ENCODE results near the gene MLC1.
A peak's percentile ranks its signal among the peaks of the same experiment; 100 is the strongest.
"Not testable (repeated sequence)": the region's sequence is repeated elsewhere in the genome, so short reads cannot be mapped to it uniquely, and the experiment has no call there.

The MLC1 gene

DNA sequence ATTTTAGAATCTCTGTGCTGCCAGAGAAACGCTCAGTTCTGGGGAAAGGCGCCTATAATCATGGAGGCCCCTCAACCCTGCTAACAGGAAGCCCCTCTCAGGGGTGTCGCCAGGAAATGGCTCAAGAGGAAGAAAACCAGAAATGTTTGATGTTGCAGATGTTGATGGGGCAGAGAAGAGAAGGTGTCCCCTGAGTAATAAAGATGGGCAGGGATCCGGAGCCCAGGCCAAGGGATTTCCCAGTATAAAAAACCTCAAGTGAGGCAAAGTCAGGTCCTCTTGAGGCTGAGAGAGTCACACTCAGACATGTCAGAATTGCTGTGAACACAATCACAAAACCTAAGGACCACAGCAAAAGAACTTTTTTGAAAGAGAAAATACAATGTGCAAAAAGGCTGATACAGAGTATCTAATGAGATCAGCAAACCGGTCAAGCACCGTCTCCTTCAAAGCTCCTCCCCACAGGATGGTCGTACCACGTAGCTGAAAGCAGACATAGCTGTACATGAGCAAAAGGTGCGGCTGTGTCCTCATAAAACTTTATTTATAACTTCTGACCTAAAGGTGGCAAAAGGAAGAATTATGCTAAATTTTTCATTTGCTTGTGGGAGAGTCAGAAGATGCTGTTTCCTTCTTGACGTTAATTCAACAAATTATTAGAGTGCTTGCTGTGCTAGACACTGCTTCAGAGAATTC, 16.8 kb upstream of the MLC1 start:
- DNase-seq = no peak

DNA sequence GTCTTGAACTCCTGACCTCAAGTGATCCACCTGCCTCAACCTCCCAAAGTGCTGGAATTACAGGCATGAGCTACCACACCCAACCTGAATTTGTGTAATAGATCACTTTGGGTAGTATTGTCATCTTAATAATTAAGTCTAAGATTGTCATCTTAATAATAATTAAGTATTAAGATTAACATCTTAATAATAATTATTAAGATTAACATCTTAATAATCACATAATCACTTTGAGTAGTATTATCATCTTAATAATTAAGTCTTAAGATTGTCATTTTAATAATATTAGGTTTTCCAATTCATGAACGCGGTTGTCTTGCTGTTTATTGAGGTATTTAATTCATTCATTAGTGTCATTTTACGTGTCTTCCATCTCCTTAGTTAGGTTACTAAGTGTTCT, 12.8 kb upstream of the MLC1 start:
- no peak for DNase-seq

DNA sequence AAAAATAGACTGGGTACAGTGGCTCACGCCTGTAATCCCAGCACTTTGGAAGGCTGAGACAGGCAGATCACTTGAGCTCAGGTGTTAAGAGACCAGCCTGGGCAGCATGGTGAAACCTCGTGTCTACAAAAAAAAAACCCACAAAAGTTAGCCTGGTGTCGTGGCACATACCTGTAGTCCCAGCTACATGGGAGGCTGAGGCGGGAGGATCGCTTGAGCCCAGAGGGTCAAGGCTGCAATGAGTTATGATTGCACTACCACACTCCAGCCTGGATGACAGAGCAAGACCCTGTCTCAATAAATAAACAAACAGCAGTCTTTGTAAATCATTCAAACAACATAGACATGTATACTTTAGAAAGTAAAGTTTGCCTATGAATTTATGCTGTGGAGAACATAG, 7.1 kb upstream of the MLC1 start:
- DNase-seq = no peak

DNA sequence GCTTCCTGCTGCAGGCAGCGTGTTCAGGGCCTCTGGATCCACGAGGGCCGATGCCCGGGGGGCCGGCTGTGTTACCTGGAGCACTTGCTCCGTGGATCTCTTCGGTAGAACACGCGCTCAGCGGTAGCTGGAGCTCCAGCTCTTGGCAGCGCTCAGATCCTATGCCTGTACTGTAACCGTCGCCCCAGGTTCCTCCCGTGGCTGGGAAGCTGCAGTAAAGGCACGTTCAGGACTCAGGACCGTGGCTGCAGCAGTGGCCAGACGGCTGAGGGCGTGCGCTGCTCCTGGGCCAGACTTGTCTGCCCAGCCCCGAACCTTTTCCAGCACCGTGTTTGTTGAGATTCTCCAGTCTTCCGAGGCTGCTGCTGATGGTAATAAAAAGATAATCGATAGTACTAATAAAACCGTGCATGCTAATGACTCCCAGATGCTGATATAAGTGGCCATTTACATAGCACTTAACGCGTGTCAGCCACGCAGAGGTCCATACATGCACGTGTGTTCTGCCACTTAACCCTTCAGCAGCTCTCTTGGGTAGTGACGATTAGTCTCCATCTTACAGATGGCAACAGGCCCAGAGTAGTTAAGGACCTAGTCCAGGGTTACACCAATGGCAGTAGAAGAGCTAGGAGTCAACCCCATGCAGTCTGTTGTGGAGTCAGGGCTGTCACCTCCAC, 6.0 kb upstream of the MLC1 start:
- DNase-seq = no peak

DNA sequence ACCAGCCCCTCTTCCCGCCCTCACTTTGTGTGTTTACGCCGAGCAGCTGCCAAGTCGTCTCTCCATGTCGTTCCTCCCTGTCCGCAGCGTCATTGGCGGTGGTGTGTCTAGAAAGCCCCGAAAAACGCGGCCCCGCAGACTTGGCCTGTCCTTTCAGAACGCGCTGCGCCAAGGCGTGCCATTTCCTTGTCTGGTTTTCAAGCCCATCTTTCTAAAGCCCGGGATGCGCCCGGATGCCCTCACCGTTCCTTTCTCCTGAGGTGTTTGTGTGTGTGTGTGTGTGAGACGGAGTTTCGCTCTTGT, 5.1 kb upstream of the MLC1 start:
- no peak for DNase-seq

DNA sequence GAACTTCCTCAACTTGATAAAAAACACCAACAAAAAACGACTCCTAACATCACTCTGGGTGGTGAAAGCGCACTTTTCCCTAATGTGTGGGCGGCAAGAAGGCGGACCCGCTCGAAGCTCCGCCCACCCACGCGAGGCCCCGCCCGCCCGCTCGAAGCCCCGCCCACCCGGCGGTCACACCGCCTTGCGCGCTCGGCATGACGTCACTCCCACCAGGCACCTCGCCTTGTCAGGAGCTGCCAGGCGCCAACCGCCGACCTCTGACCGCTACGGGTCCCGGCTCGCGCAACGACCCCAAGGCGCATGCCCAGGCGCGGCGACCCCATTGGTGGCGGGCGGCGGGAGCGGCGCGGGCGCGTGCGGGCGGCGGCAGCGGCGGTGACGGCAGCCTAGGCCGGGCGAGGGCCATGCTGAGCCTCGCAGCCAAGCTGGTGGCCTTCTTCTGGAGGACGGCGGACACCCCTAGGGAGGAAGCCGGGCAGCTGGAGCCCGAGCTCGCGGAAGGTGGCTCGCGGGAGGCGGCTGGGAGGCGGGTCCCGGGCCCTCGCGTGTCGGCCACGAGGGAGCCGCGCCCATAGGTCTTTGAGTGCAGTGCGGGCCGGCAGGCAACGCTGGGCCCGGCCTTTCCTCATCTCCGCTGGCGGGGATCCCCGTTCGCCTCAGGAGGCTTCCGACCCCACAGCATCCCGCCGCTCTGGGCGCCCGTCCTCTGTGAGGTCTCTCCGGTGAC, 4.6 kb upstream of the MLC1 start, which contains the start of gene MOV10L1:
MOV10L1 (plus strand) TSS at position 325 of the 730 bp plus-strand sequence; CDS start at position 408, 83 bp downstream.
- DNase-seq = peak; percentile 32

DNA sequence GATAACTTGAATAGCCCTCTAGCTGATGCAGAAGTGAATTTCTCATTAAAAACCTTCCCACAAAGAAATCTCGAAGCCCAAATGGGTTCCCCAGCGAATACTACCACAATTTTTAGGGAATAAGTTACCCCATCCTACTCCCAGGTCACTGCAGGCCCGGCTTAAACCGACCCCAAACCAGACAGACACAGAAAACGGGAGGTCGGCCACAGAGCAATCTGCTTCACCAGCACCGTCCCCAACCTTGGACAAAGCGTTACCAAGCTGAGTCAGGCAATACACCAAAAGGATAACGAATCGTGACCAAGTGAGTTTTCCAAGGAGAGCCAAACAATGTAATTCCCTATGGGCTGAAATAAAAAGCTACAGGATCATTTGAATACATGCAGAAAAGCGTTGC, 4.0 kb upstream of the MLC1 start:
- DNase-seq = no peak

DNA sequence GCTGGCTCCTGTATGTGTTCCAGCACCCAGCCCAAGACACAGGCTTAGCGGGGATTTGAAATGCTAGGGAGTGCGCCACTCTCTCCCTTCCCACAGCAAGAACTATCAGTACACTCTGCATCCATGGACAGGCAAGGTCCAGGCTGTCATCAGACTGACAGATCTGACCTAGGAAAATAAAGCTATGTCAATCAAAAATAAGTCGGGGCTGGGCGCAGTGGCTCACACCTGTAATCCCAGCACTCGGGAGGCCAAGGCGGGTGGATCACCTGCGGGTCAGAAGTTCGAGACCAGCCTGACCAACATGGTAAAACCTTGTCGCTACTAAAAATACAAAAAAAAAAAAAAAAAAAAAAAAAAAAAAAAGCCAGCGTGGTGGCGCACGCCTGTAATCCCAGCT, 2.9 kb upstream of the MLC1 start:
- DNase-seq = no peak

DNA sequence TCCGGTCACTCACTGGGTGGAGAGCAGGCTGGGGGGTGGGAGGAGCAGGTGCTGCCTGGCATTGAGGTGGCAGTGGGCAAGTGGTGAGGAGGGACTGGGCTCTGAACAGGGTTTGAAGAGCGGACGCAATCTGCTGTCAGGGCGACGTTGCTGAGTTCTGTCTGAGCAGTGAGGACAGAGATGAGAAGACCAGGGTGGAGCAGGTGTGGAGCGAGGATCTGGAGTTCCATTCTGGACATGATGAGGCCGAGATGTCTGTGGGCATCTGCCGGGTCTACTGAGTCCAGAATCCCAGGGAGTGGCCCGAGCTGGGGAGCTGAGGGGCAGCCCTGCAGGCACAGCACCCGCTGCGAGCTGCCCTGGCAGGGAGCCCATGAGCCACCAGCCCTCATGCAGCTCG, 2.4 kb upstream of the MLC1 start:
- DNase-seq = no peak

DNA sequence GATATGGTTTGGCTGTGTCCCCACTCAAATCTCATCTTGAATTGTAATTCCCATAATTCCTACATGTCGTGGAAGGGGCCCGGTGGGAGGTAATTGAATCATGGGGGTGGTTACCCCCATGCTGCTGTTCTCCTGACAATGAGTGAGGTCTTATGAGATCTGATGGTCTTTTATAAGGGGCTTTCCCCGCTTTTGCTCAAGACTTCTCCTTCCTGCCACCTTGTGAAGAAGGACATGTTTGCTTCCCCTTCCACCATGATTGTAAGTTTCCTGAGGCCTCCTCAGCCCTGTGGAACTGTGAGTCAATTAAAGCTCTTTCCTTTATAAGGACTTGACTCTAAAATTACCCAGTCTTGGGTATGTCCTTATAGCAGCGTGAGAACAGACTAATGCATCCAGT, 1.7 kb upstream of the MLC1 start:
- not testable (repeated sequence) for DNase-seq

DNA sequence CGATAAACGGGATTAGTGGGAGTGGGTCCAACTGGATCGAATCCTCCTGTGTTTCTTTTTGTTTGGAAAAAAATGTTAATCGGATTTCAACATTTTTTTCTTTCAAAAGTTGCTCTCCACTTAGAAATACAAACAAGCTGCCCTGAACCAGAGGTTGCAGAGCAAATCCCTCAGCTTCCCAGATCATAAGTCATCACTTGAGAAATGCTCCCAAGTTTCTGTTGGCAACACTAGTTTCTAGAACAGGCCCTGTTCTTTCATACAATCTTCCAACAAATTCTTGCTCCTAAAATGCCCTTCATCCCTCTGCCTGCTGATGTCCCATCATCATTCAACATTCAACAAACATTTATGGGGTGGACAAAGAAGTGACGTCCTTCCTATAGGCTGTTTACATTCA, 1.3 kb upstream of the MLC1 start:
- peak; percentile 8 for DNase-seq

DNA sequence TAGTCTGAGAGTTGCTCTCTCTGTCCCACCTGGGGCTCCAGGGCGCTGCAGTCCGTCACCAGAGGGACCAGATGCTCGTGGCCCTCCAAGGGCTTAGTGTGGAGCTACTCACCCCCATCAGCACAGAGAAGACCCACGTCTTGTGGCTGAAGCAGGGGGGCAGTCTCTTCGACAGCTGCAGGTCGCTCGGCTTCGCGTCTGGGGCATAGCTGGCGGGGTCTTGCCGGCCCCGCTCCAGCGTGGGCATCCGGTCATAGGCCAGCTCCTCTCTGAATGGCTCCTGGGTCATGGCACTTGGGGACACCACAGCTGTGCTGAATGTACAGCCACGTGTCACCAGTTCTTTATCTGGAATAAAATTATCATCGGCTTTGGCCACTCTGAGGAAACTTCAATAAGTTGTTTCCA, 608 bp downstream of the MLC1 start:
- DNase-seq = no peak

DNA sequence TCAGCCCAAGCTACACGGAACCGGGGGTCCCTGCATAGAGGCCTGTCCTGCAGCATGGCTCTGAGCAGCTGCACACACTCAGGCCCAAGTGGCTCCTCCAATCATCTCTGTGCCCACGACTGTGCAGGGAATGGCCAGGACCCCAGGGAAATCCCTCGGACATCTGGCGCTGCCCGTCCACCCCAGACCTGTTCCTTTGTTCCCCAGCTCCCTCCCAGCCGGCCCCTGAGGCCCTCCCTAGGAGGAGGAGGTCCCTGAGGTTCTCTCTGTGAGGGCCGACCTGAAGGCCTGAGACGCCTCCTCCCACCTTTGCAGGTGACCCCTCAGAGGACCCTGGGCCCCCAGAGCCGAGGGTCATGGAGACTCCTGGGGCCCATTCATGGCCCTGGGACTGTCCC, 1.1 kb downstream of the MLC1 start:
- no peak for DNase-seq

DNA sequence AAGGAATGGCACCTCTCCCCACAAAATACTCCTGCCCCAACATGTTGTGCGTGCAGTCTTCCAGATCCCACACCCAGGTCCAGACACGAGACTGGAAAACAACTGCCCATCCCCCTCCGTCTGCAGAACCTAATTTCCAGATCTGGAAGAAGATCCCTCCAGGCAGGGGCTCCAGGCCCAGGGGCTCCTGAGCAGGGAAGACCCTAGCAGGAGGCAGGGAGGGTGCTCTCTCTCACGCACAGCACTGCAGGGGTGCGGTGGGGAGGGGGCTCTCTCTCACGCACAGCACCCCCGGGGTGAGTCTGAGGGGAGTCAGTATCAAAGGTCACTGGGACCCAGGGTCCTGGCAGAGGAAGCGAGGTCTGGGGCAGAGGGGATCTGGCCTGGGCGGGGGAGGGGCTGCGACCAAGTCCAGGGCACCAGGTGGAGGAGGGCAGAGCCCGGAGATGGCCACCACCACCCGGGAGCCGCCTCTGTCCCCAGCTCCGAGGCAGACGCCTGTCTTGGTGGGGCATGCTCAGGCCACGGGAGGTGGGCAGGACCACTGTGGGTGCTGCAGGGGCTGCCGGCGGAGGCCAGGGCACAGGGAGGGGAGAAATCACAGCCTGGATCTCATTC, 1.7 kb downstream of the MLC1 start:
- DNase-seq = no peak

DNA sequence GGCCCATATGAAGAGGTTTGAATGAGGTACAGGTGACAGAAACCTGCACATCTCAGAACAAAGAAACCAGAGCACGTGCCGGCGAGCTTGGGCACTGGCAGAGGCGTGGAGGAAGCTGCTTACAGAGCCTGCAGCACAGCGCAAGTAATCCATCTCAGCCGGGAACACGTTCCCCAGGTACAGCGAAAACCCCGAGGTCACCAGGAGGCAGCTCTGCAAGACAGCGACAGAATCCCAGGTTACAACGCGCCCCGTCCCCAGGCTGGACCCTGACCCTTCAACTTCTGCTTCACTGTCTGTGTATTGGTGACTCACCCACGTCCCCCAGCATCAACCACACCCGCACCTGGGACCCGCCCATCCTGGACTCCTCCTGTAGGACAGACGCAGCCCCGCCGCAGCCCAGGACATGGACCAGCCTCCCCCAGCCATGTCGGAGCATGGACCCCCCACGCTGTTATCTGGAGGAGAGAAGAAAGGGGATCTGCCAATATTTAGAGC, 2.2 kb downstream of the MLC1 start:
- no peak for DNase-seq

DNA sequence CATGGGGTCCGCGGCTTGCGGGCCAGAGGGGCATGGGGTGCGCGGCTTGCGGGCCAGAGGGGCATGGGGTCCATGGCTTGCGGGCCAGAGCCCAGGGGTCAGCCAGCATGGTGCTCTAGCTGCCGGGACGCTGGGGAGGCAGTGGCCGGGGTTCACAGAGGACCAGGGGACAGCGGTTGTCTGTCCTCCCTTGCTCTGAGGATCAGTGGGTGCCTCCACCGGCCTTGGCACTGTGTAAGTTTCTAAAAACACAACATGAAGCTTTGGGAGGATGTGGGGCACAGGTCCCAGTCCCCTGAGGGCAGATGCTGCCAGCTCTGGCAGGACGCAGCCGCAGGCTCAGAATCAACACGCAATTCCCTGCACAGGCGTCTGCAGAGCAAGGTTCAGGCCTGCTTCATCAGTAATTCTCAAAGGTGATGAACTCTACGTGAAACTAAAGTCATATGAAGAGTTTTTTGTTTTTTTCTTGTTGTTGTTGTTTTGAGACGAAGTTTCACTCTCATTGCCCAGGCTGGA, 3.0 kb downstream of the MLC1 start:
- no peak for DNase-seq

DNA sequence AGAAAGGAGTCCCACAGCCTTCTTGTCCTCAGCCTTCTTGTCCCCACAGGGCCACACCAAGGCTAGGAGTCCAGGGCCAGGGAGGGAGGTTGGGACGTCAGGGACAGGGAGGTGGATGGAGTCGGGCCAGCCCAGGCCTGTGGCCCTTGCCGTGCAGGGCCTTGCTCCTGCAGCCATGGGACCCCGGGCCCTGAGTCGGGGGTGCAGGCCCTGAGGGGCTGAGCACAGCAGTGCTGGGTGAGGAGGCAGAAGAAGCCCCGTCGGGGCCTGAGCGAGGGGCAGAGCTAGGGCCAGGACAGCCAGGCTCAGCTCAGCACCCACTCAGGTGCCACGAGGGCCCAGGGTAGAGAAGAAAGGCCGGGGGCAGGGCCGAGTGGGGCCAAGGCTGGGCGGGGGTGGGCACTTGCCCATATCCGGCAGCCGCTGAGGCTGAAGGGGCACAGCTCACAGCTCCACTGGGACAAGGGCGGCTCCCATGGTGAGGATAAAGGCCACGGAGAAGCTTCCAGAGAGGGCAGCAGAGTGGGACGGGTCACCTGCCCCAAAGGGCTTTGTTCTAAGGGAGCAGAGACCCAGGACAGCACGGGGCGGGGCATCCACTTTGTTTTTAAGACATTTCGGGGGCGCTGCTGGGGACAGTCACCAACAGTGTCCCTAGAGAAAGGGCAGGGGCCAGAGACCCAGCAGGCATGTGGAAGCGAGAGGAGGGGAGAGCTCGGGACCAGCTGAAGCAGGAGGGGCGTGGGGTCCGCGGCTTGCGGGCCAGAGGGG, 3.6 kb downstream of the MLC1 start:
- no peak for DNase-seq

DNA sequence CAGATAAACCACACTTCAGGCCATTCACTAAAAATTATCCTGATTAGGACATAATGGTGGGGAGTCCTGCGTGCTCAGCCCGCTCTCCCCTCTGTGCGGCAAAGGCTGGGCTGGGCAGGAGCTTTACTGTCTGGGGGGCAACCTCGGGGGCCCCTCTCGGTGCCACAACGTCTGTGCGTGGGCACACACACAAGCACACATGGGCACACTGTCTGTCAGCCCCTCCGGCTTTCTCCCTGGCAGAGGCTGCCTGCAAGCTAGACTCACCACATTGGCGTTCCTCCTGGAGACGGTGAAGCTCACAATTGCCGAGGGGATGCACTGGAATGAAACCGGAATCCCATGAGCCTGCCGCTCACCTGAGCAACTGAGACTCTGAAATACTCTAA, 5.2 kb downstream of the MLC1 start:
- DNase-seq = no peak

DNA sequence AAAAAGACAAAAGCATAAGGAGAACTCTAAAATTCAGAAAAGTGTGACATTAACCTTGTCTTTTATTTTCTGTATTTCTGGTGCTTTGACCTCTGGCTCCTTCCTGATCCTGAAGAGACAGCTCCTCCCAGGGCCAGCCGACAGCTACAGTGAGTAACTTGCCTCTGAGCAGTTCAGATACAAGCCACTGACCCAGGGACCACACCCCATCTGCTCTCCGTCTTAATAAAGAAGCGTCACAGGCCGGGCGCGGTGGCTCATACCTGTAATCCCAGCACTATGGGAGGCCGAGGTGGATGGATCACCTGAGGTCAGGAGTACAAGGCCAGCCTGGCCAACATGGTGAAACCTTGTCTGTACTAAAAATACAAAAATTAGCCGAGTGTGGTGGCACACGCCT, 6.5 kb downstream of the MLC1 start:
- no peak for DNase-seq

DNA sequence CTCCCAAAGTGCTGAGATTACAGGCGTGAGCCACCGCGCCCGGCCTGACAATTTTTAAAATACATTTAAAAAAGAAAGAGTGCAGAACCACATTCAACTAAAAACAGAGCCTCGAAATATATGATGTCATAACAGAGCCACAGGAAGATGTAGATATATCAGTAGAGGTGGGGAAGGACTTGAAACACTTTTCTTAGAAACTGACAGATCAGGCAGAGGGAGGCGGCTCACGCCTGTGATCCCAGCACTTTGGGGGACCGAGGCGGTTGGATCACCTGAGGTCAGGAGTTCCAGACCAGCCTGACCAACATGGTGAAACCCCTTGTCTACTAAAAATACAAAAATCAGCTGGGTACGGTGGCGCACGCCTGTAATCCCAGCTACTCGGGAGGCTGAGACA, 7.0 kb downstream of the MLC1 start:
- DNase-seq = no peak

DNA sequence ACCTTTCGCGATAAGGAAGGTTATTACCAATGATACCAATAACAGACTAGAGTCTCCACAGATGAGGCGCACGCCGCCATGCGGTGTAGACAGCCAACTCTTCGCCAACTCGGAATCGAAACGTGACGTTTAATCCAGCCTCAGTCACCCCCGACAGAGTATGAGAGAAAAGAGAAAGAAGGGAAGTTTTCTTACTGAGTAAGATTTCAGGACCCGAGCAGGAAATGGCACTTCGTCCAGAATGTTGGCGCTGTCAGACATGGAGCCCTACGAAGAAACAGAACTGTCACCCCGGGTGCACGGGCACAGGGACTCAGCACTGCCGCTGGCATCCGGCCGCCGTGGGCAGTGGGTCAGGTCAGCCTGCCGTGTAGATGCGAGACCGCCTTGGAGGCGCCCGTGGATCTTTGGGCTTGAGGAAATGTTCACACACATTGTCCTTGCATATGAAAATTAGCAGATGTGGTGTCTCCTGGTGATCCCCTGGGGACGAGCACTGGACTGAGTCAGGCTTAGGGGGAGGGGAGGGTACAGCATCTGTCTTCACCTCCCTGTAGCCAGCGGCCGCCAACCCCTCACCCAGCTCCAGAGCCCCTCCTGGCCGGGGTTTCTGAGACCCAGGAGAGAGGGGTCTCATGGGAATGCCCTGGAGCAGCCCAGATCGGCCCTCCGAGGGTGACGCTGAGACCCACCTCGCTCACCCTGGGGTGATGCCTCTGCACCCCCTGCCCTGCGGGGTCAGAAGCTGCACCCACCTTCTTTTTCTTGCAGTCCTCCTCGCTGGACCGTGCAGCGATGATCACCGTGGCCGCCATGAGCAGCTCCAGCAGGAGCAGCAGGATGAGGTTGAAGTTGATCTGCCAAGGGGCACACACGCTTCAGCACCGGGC, 8.3 kb downstream of the MLC1 start:
- no peak for DNase-seq

Data from fibroblast of skin of right quadriceps (primary cell).